ENCODE measurements around the gene DHRS1. TPM values are rescaled to one million over a fixed set of nuclear protein-coding genes. Genes with fewer than 3 reads are reported as not detected.

The DHRS1 gene
- total RNA-seq, 1 experiment from 2014 or later: 19.7 TPM

GRCh38 chr14:24338843-24339242 lies 39.3 kb upstream of the DHRS1 start:
- no peak for DNase-seq
- no peaks in the 10 kb centered on the region for H3K9me3 Mint-ChIP-seq (ENCODE audit: low read depth, unreplicated experiment)
- H3K27ac Mint-ChIP-seq (ENCODE audit: unreplicated experiment): no peak overlapping the region
- BruUV-seq (replicated peaks): no TSS peak
- no peak for TF ChIP-seq CTCF (IDR thresholded peaks at IDR 0.05; ENCODE audit: unreplicated experiment)
- intact Hi-C loops (cut with micrococcal nuclease; ENCODE audit: unreplicated experiment): no loop called here
- peaks cover 8% of the 10 kb centered on the region for H3K36me3 Mint-ChIP-seq (ENCODE audit: insufficient read depth, unreplicated experiment)
- peaks cover 17% of the 10 kb centered on the region for H3K4me1 Mint-ChIP-seq (ENCODE audit: low read depth, unreplicated experiment)
- CTCF ChIA-PET: interaction anchor here (0.8 to 2.1 kb wide), 3 partner anchors 28 to 93 kb away, joined by 3 to 5 read pairs (median 4); partner anchors contain the start of genes CBLN3 and KHNYN
- peak overlapping the region; percentile 77 for H3K4me3 Mint-ChIP-seq (ENCODE audit: low read depth, unreplicated experiment)
- H3K27me3 Mint-ChIP-seq (ENCODE audit: unreplicated experiment): no peaks in the 10 kb centered on the region

- BruUV-seq (replicated peaks): no TSS peak
- peaks cover 21% of the 10 kb centered on the region for H3K4me1 Mint-ChIP-seq (ENCODE audit: low read depth, unreplicated experiment)
- intact Hi-C loops (cut with micrococcal nuclease; ENCODE audit: unreplicated experiment): no loop called here
- CTCF ChIA-PET: no interaction called here
- no peak overlapping the region for H3K27ac Mint-ChIP-seq (ENCODE audit: unreplicated experiment)
- H3K9me3 Mint-ChIP-seq (ENCODE audit: low read depth, unreplicated experiment): no peaks in the 10 kb centered on the region
- TF ChIP-seq CTCF (IDR thresholded peaks at IDR 0.05; ENCODE audit: unreplicated experiment): no peak
- peaks cover 8% of the 10 kb centered on the region for H3K36me3 Mint-ChIP-seq (ENCODE audit: insufficient read depth, unreplicated experiment)
- no peak overlapping the region for H3K4me3 Mint-ChIP-seq (ENCODE audit: low read depth, unreplicated experiment)
- DNase-seq: no peak
- H3K27me3 Mint-ChIP-seq (ENCODE audit: unreplicated experiment): no peaks in the 10 kb centered on the region
Measured at GRCh38 chr14:24337824-24338175, 38.2 kb upstream of the DHRS1 start.

- Mint-ChIP-seq H3K4me1 (ENCODE audit: low read depth, unreplicated experiment) (peaks cover 26% of the 10 kb centered on the region), H3K27me3 (ENCODE audit: unreplicated experiment) (no peaks in the 10 kb centered on the region), H3K27ac (ENCODE audit: unreplicated experiment) (no peak overlapping the region), H3K9me3 (ENCODE audit: low read depth, unreplicated experiment) (no peaks in the 10 kb centered on the region), H3K4me3 (ENCODE audit: low read depth, unreplicated experiment) (no peak overlapping the region), H3K36me3 (ENCODE audit: insufficient read depth, unreplicated experiment) (peaks cover 14% of the 10 kb centered on the region)
- intact Hi-C loops (cut with micrococcal nuclease; ENCODE audit: unreplicated experiment): no loop called here
- CTCF ChIA-PET: no interaction called here
- no peak for DNase-seq
- BruUV-seq (replicated peaks): TSS peak; percentile 37
- TF ChIP-seq CTCF (IDR thresholded peaks at IDR 0.05; ENCODE audit: unreplicated experiment): no peak
Measured at GRCh38 chr14:24337144-24337823, 37.7 kb upstream of the DHRS1 start.

- no peak overlapping the region for H3K4me3 Mint-ChIP-seq (ENCODE audit: low read depth, unreplicated experiment)
- CTCF ChIA-PET: interaction anchor here (0.7 to 2.7 kb wide), 3 partner anchors 31 to 100 kb away, joined by 3 to 22 read pairs (median 8); no protein-coding TSS in a partner anchor
- H3K27ac Mint-ChIP-seq (ENCODE audit: unreplicated experiment): no peak overlapping the region
- H3K27me3 Mint-ChIP-seq (ENCODE audit: unreplicated experiment): no peaks in the 10 kb centered on the region
- no peak for DNase-seq
- no peak for TF ChIP-seq CTCF (IDR thresholded peaks at IDR 0.05; ENCODE audit: unreplicated experiment)
- intact Hi-C loops (cut with micrococcal nuclease; ENCODE audit: unreplicated experiment): no loop called here
- no peaks in the 10 kb centered on the region for H3K9me3 Mint-ChIP-seq (ENCODE audit: low read depth, unreplicated experiment)
- H3K4me1 Mint-ChIP-seq (ENCODE audit: low read depth, unreplicated experiment): peaks cover 32% of the 10 kb centered on the region
- no TSS peak for BruUV-seq (replicated peaks)
- peaks cover 16% of the 10 kb centered on the region for H3K36me3 Mint-ChIP-seq (ENCODE audit: insufficient read depth, unreplicated experiment)
Measured at GRCh38 chr14:24335461-24336171, 36.0 kb upstream of the DHRS1 start.
